ENCODE results near the gene TMED8. TPM values are rescaled to one million over a fixed set of nuclear protein-coding genes. Genes with fewer than 3 reads are reported as not detected.

The TMED8 gene
- total and polyA plus RNA-seq, 10 of the 15 experiments (the other 5 are each of a cell fraction or from before 2014, with no cell fraction given), result 7.3 to 39.1 (median 26.1) TPM

- TF ChIP-seq, protein P1, sequence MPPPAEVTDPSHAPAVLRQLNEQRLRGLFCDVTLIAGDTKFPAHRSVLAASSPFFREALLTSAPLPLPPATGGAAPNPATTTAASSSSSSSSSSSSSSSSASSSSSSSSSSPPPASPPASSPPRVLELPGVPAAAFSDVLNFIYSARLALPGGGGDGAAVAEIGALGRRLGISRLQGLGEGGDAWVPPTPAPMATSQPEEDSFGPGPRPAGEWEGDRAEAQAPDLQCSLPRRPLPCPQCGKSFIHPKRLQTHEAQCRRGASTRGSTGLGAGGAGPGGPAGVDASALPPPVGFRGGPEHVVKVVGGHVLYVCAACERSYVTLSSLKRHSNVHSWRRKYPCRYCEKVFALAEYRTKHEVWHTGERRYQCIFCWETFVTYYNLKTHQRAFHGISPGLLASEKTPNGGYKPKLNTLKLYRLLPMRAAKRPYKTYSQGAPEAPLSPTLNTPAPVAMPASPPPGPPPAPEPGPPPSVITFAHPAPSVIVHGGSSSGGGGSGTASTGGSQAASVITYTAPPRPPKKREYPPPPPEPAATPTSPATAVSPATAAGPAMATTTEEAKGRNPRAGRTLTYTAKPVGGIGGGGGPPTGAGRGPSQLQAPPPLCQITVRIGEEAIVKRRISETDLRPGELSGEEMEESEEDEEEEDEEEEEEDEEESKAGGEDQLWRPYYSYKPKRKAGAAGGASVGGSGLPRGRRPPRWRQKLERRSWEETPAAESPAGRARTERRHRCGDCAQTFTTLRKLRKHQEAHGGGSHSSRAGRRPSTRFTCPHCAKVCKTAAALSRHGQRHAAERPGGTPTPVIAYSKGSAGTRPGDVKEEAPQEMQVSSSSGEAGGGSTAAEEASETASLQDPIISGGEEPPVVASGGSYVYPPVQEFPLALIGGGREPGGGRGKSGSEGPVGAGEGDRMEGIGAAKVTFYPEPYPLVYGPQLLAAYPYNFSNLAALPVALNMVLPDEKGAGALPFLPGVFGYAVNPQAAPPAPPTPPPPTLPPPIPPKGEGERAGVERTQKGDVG (CRISPR knock-in tag; IDR thresholded peaks at IDR 0.05), result no peak
- TF ChIP-seq NFYB (IDR thresholded peaks at IDR 0.05; ENCODE audit: insufficient read depth, low read depth, low read length) (no peak), HCFC1 (IDR thresholded peaks at IDR 0.05; ENCODE audit: low read length) (no peak), CBX3 (IDR thresholded peaks at IDR 0.05; ENCODE audit: borderline replicate concordance, low read depth) (no peak), MEF2B (IDR thresholded peaks at IDR 0.05; ENCODE audit: partially characterized antibody, poor library complexity, severe bottlenecking) (peak; percentile 58), HDGF (IDR thresholded peaks at IDR 0.05) (no peak), ZSCAN29 (IDR thresholded peaks at IDR 0.05) (0 out of 2 replicates have a peak, but pooled peaks have one; percentile 61), DPF2 (IDR thresholded peaks at IDR 0.05) (peak; percentile 79), NFYA (IDR thresholded peaks at IDR 0.05; ENCODE audit: borderline replicate concordance, low read depth, low read length) (no peak), PAX5 (IDR thresholded peaks at IDR 0.05; ENCODE audit: borderline replicate concordance, low read depth, low read length) (0 out of 2 replicates have a peak, but pooled peaks have one; percentile 16), BCLAF1 (IDR thresholded peaks at IDR 0.05) (no peak), SIN3A (IDR thresholded peaks at IDR 0.05; ENCODE audit: low read depth, low read length) (peak; percentile 92; the same call in 1 of the 2 replicates), RBBP5 (conservative IDR thresholded peaks at IDR 0.05) (no peak), NFXL1 (IDR thresholded peaks at IDR 0.05; ENCODE audit: borderline replicate concordance) (no peak), TCF7 (IDR thresholded peaks at IDR 0.05; ENCODE audit: borderline replicate concordance) (no peak), POU2F2 (IDR thresholded peaks at IDR 0.05; ENCODE audit: borderline replicate concordance, low read depth, low read length) (no peak), SPI1 (IDR thresholded peaks at IDR 0.05; ENCODE audit: borderline replicate concordance, insufficient read depth, low read depth, low read length) (no peak)
- TF ChIP-seq, protein P2, sequence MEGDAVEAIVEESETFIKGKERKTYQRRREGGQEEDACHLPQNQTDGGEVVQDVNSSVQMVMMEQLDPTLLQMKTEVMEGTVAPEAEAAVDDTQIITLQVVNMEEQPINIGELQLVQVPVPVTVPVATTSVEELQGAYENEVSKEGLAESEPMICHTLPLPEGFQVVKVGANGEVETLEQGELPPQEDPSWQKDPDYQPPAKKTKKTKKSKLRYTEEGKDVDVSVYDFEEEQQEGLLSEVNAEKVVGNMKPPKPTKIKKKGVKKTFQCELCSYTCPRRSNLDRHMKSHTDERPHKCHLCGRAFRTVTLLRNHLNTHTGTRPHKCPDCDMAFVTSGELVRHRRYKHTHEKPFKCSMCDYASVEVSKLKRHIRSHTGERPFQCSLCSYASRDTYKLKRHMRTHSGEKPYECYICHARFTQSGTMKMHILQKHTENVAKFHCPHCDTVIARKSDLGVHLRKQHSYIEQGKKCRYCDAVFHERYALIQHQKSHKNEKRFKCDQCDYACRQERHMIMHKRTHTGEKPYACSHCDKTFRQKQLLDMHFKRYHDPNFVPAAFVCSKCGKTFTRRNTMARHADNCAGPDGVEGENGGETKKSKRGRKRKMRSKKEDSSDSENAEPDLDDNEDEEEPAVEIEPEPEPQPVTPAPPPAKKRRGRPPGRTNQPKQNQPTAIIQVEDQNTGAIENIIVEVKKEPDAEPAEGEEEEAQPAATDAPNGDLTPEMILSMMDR (IDR thresholded peaks at IDR 0.05 in 2 of 3, conservative IDR thresholded peaks at IDR 0.05 in 1 of 3; ENCODE audit: control insufficient read depth in 2 of 3, extremely low read depth in 1 of 3, insufficient read depth in 1 of 3, low read depth in 3 of 3, low read length in 3 of 3), result peak in 2 of 3 experiments; percentile 25 to 27; a peak in 2 of 6 replicates
- TF ChIP-seq, protein P3, sequence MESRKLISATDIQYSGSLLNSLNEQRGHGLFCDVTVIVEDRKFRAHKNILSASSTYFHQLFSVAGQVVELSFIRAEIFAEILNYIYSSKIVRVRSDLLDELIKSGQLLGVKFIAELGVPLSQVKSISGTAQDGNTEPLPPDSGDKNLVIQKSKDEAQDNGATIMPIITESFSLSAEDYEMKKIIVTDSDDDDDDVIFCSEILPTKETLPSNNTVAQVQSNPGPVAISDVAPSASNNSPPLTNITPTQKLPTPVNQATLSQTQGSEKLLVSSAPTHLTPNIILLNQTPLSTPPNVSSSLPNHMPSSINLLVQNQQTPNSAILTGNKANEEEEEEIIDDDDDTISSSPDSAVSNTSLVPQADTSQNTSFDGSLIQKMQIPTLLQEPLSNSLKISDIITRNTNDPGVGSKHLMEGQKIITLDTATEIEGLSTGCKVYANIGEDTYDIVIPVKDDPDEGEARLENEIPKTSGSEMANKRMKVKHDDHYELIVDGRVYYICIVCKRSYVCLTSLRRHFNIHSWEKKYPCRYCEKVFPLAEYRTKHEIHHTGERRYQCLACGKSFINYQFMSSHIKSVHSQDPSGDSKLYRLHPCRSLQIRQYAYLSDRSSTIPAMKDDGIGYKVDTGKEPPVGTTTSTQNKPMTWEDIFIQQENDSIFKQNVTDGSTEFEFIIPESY (IDR thresholded peaks at IDR 0.05), result no peak
Measured at GRCh38 chr14:77376771-77377501, at the start of gene TMED8, which contains the start of gene SAMD15 (continued).
